Liver (tissue), 9 donors: ENCODE data around the gene RASAL2. TPM values are rescaled to one million over a fixed set of nuclear protein-coding genes. Genes with fewer than 3 reads are reported as not detected.

Experiments
- DNase-seq: peaks from one replicate; pipeline ENCODE4 v3.0.0-alpha.2; 2017; ENCODE audit warnings: low spot score
- H3K27ac ChIP-seq, 2 donors: one replicate each; pipeline ENCODE4 v1.7.0; 2013; ENCODE audit warnings: inconsistent platforms in 2 of 2, low read length in 2 of 2, control low read depth in 1 of 2, low read depth in 1 of 2, mild to moderate bottlenecking in 1 of 2
- H3K27me3 ChIP-seq, 4 donors: one replicate each; pipeline versions ENCODE4 v1.6.1 to v1.7.0; 2013; ENCODE audit warnings: low read length in 3 of 4, inconsistent platforms in 1 of 4, mild to moderate bottlenecking in 1 of 4, moderate library complexity in 1 of 4; ENCODE audit not compliant: control insufficient read depth in 4 of 4, insufficient read depth in 4 of 4
- H3K36me3 ChIP-seq, 4 donors: one replicate each; pipeline versions ENCODE4 v1.6.1 to v1.7.0; 2013; ENCODE audit warnings: low read length in 3 of 4, mild to moderate bottlenecking in 3 of 4, low read depth in 1 of 4, moderate library complexity in 1 of 4; ENCODE audit not compliant: control insufficient read depth in 4 of 4, insufficient read depth in 3 of 4
- H3K4me1 ChIP-seq, 4 donors: one replicate each; pipeline versions ENCODE4 v1.6.1 to v1.7.0; 2013; ENCODE audit warnings: low read length in 3 of 4, mild to moderate bottlenecking in 3 of 4, moderate library complexity in 1 of 4; ENCODE audit not compliant: control insufficient read depth in 4 of 4, insufficient read depth in 4 of 4
- H3K4me3 ChIP-seq, 3 donors: one replicate each; pipeline versions ENCODE4 v1.6.1 to v1.7.0; 2013; ENCODE audit warnings: low read length in 3 of 3, control low read depth in 1 of 3, low read depth in 1 of 3, mild to moderate bottlenecking in 1 of 3
- H3K9ac ChIP-seq, 2 donors: one replicate each; pipeline ENCODE4 v1.7.0; 2013; ENCODE audit warnings: low read length in 2 of 2, mild to moderate bottlenecking in 2 of 2, moderate library complexity in 2 of 2, control low read depth in 1 of 2, low read depth in 1 of 2
- H3K9me3 ChIP-seq, 4 donors: one replicate each; pipeline versions ENCODE4 v1.6.1 to v1.7.0; 2013; ENCODE audit warnings: low read length in 3 of 4; ENCODE audit not compliant: control insufficient read depth in 4 of 4
- ATF3 ChIP-seq: IDR thresholded peaks from 2 replicates; pipeline ENCODE4 v1.6.1; 2016; ENCODE audit warnings: antibody characterized with exemption
- CTCF ChIP-seq: fragments of 150-350 bp; IDR thresholded peaks from 2 replicates; pipeline ENCODE4 v1.5.1; 2017; ENCODE audit warnings: improper control_type of control experiment, low read depth, low read length; ENCODE audit not compliant: missing input control
- FOXA1 ChIP-seq: IDR thresholded peaks from 2 replicates; pipeline ENCODE4 v1.6.1; 2016; ENCODE audit warnings: antibody characterized with exemption
- RAD21 ChIP-seq, 2 donors: IDR thresholded peaks; 2 replicates each; pipeline ENCODE4 v1.6.1; 2016; ENCODE audit warnings: antibody characterized with exemption in 2 of 2, mild to moderate bottlenecking in 2 of 2
- REST ChIP-seq: IDR thresholded peaks from 2 replicates; pipeline ENCODE4 v1.6.1; 2016; ENCODE audit warnings: antibody characterized with exemption, mild to moderate bottlenecking
- RXRA ChIP-seq, 2 donors: IDR thresholded peaks; 2 replicates each; pipeline ENCODE4 v1.6.1; 2017 to 2018; ENCODE audit warnings: antibody characterized with exemption in 2 of 2, mild to moderate bottlenecking in 1 of 2
- YY1 ChIP-seq: IDR thresholded peaks from 2 replicates; pipeline ENCODE4 v1.6.1; 2016; ENCODE audit warnings: antibody characterized with exemption, mild to moderate bottlenecking
- ZBTB33 ChIP-seq: IDR thresholded peaks from 2 replicates; pipeline ENCODE4 v1.6.1; 2016; ENCODE audit warnings: antibody characterized with exemption
- WGBS: extraction: QIAGEN DNeasy Blood & Tissue Kit; methylation state at CpG from one replicate; pipeline ENCODE4 v1.1.7; 2013; 5-methylcytosine and 5-hydroxymethylcytosine counted together
- polyA plus RNA-seq, 2 donors: library from polyadenylated mRNA; stranded (reverse) in 1 of 2; unstranded in 1 of 2; fragments of 200-250 nt in 1 of 2; fragments of >200 nt in 1 of 2; fragmentation: Nextera tagmentation in 1 of 2; extraction: Ambion mirVana in 1 of 2; gene quantifications; one replicate each; pipeline versions ENCODE4 v1.2.1 to v1.2.3, GENCODE V29; 2013 to 2015
- total RNA-seq, 2 donors: library from RNA; depleted of rRNA; stranded (reverse); fragments of >200 nt; gene quantifications; one replicate each; pipeline ENCODE4 v1.2.3, GENCODE V29; 2014
- donor health status: healthy.
- donor health status: healthy.
- donor health status: healthy.
- donor health status: healthy.
- donor health status: healthy.

The RASAL2 gene
- total and polyA plus RNA-seq, 4 donors, result 1.8 to 8.1 (median 4.1) TPM

GRCh38 chr1:178364782-178365181, 270.9 kb downstream of the RASAL2 start:
- H3K27me3 ChIP-seq, result no peaks in the 10 kb centered on the region
- H3K9ac ChIP-seq, result no peak overlapping the region
- no peak for DNase-seq
- WGBS, result 50% methylated on average over 1 of the region's 1 CpG
- no peak overlapping the region for H3K4me3 ChIP-seq
- peaks cover 0 to 1% (median 0%) of the 10 kb centered on the region in 4 donors for H3K4me1 ChIP-seq
- no peak overlapping the region for H3K27ac ChIP-seq
- no peaks in the 10 kb centered on the region for H3K9me3 ChIP-seq
- TF ChIP-seq YY1 (no peak), RAD21 (IDR thresholded peaks at IDR 0.05) (no peak), CTCF (no peak), FOXA1 (no peak), ZBTB33 (no peak), REST (no peak), RXRA (IDR thresholded peaks at IDR 0.05) (no peak)
- no peaks in the 10 kb centered on the region for H3K36me3 ChIP-seq

- Histone ChIP-seq H3K9ac (no peak overlapping the region), H3K27ac (no peak overlapping the region), H3K4me3 (no peak overlapping the region), H3K27me3 (no peaks in the 10 kb centered on the region), H3K4me1 (peaks cover 0 to 1% (median 0%) of the 10 kb centered on the region in 4 donors), H3K36me3 (no peaks in the 10 kb centered on the region), H3K9me3 (no peaks in the 10 kb centered on the region)
- TF ChIP-seq RXRA (IDR thresholded peaks at IDR 0.05) (no peak), ZBTB33 (no peak), ATF3 (no peak)
- DNase-seq, result no peak
Observed at GRCh38 chr1:178367151-178367550, 273.2 kb downstream of the RASAL2 start.
